GM12892 (cell line): ENCODE results near the gene RGCC.

Experiments
- DNase-seq: peaks from one replicate; pipeline ENCODE4 v3.0.0; 2011; ENCODE audit not compliant: insufficient read length
- FAIRE-seq: peaks from 2 replicates; lab custom pipeline; 2011; peaks lifted over from hg19 to GRCh38; lab: Jason Lieb, UNC
- POLR2A ChIP-seq: IDR thresholded peaks from 2 replicates; pipeline ENCODE4 v1.6.1; 2011; ENCODE audit warnings: low read depth, low read length, control low read depth
- POLR2AphosphoS5 ChIP-seq: IDR thresholded peaks from 2 replicates; pipeline ENCODE4 v1.6.1; 2011; ENCODE audit warnings: low read depth, low read length, control low read depth
- TAF1 ChIP-seq: IDR thresholded peaks from 2 replicates; pipeline ENCODE4 v1.6.1; 2011; ENCODE audit warnings: low read depth, mild to moderate bottlenecking, control low read depth, low read length, borderline replicate concordance

RGCC gene

GRCh38 chr13:41514853-41515395 lies 57.6 kb downstream of the RGCC start:
- DNase-seq (no peak), FAIRE-seq (no peak)
- TF ChIP-seq POLR2AphosphoS5 = no peak
- no peak for TF ChIP-seq TAF1
- TF ChIP-seq POLR2A = no peak

GRCh38 chr13:41515491-41516139 lies 58.3 kb downstream of the RGCC start:
- FAIRE-seq (no peak), DNase-seq (no peak)
- no peak for TF ChIP-seq TAF1
- TF ChIP-seq POLR2A = no peak
- TF ChIP-seq POLR2AphosphoS5 = no peak

GRCh38 chr13:41516166-41516565 lies 58.8 kb downstream of the RGCC start:
- FAIRE-seq (no peak), DNase-seq (no peak)
- TF ChIP-seq POLR2A (no peak), POLR2AphosphoS5 (no peak), TAF1 (no peak)

- no peak for TF ChIP-seq POLR2AphosphoS5
- no peak for TF ChIP-seq TAF1
- TF ChIP-seq POLR2A = no peak
- no peak for FAIRE-seq
Measured at GRCh38 chr13:41516760-41517159, 59.4 kb downstream of the RGCC start.

GRCh38 chr13:41520016-41520659 lies 62.8 kb downstream of the RGCC start:
- no peak for FAIRE-seq
- TF ChIP-seq TAF1 (no peak), POLR2A (no peak), POLR2AphosphoS5 (no peak)
- no peak for DNase-seq

More at GRCh38 chr13:41516760-41517159, 59.4 kb downstream of the RGCC start:
- DNase-seq = no peak
